HFFc6 (cell line): ENCODE results near the gene LIPA. TPM values are rescaled to one million over a fixed set of nuclear protein-coding genes. Genes with fewer than 3 reads are reported as not detected.
"Not testable (repeated sequence)": the region's sequence is repeated elsewhere in the genome, so short reads cannot be mapped to it uniquely, and the experiment has no call there.

ENCODE experiments used
- DNase-seq: peaks from one replicate; pipeline ENCODE4 v3.0.0-alpha.2; 2018
- H3K27ac Mint-ChIP-seq: 2 replicates; pipeline ENCODE4 v1.8.0; 2020; ENCODE audit warnings: mild to moderate bottlenecking, mixed read lengths
- H3K27me3 Mint-ChIP-seq: 2 replicates; pipeline ENCODE4 v1.8.0; 2021; ENCODE audit warnings: mild to moderate bottlenecking, moderate library complexity, mixed read lengths; ENCODE audit not compliant: insufficient read depth
- H3K36me3 Mint-ChIP-seq: 2 replicates; pipeline ENCODE4 v1.8.0; 2021; ENCODE audit warnings: low read depth, mixed read lengths
- H3K4me1 Mint-ChIP-seq: 2 replicates; pipeline ENCODE4 v1.8.0; 2020; ENCODE audit warnings: low read depth, mixed read lengths
- H3K4me3 Mint-ChIP-seq: 2 replicates; pipeline ENCODE4 v1.8.0; 2020; ENCODE audit warnings: mild to moderate bottlenecking, moderate library complexity, mixed read lengths
- H3K9me3 Mint-ChIP-seq: 2 replicates; pipeline ENCODE4 v1.8.0; 2020; ENCODE audit warnings: mild to moderate bottlenecking, mixed read lengths
- total RNA-seq, 6 experiments: library from RNA; stranded (reverse); fragmentation: NEBNext Ultra II Directional; extraction: Animal tissue kit (Norgen Biotek cat#: 25700); gene quantifications; 2 replicates in 1 of 6; 3 replicates in 5 of 6; pipeline ENCODE4 v1.2.3, GENCODE V29; 2021
- TF ChIP-seq, protein P1 (sequence below): fragments of 200-600 bp; sonication (generic); IDR thresholded peaks from 2 replicates; pipeline ENCODE4 v1.5.0; 2021; ENCODE audit warnings: antibody characterized with exemption, mild to moderate bottlenecking

Gene LIPA
- total RNA-seq, 6 experiments from 2014 or later, result 108 to 212 (median 122) TPM

DNA sequence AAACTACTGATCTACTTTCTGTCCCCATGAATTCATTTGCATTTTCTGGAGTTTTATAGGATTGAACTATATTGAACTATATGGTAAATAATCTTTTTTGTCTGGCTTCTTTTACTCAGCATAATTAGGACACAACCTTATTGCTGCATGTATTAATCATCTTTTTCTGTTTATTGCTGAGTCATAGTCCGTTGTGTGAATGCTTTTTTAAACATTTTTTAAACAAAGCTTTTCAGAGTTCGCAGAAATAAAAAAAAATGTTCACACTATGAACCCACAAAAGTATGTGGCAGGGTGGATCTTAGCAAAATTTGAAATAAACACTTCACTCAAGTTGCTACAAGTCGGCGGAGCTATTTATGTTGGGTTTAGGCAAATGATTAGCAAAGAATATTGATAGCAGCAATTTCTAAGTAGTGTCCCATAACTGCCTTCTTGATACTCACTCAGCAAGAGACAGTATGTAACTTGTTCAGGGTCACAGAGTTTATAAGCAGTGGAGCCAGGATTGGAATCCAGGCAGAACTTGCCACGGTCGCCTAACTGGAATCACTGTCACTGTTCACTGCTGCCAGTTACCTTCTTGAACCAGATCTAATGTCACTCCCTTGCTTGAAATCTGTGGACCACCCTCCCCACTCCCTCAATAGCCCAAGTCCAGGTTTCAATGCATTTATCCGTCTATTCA, 50.1 kb downstream of the LIPA start:
- DNase-seq, result no peak
- peaks cover 4% of the 10 kb centered on the region for H3K4me1 Mint-ChIP-seq
- peaks cover 12% of the 10 kb centered on the region for H3K27me3 Mint-ChIP-seq
- no peak overlapping the region for H3K4me3 Mint-ChIP-seq
- H3K9me3 Mint-ChIP-seq, result no peaks in the 10 kb centered on the region
- H3K36me3 Mint-ChIP-seq, result no peaks in the 10 kb centered on the region
- no peak overlapping the region for H3K27ac Mint-ChIP-seq
- TF ChIP-seq, protein P1, sequence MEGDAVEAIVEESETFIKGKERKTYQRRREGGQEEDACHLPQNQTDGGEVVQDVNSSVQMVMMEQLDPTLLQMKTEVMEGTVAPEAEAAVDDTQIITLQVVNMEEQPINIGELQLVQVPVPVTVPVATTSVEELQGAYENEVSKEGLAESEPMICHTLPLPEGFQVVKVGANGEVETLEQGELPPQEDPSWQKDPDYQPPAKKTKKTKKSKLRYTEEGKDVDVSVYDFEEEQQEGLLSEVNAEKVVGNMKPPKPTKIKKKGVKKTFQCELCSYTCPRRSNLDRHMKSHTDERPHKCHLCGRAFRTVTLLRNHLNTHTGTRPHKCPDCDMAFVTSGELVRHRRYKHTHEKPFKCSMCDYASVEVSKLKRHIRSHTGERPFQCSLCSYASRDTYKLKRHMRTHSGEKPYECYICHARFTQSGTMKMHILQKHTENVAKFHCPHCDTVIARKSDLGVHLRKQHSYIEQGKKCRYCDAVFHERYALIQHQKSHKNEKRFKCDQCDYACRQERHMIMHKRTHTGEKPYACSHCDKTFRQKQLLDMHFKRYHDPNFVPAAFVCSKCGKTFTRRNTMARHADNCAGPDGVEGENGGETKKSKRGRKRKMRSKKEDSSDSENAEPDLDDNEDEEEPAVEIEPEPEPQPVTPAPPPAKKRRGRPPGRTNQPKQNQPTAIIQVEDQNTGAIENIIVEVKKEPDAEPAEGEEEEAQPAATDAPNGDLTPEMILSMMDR, result no peak

DNA sequence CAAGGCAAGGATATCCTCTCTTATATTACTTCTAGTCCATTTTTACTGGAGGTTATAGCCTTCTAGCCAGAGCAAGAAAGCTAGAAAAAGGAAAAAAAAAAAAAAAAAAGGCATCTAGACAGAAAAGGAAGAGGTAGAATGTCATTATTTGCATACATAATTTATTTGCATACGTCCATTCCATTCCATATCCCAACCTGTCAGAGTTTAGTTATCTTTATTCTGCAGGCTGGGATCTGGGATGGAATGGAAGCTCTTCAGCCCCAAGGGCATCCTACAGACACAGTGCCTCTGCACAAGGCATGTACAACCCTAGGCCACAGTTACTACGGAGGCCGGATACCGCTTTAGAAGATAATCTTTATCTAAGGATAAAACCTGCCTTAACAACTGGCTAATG, 54.1 kb downstream of the LIPA start:
- H3K9me3 Mint-ChIP-seq, result no peaks in the 10 kb centered on the region
- no peaks in the 10 kb centered on the region for H3K4me1 Mint-ChIP-seq
- TF ChIP-seq, protein P1, result no peak
- H3K27ac Mint-ChIP-seq, result no peak overlapping the region
- no peak overlapping the region for H3K4me3 Mint-ChIP-seq
- H3K27me3 Mint-ChIP-seq, result peaks cover 3% of the 10 kb centered on the region; the same call in 1 of the 2 replicates
- DNase-seq, result no peak
- H3K36me3 Mint-ChIP-seq, result no peaks in the 10 kb centered on the region

DNA sequence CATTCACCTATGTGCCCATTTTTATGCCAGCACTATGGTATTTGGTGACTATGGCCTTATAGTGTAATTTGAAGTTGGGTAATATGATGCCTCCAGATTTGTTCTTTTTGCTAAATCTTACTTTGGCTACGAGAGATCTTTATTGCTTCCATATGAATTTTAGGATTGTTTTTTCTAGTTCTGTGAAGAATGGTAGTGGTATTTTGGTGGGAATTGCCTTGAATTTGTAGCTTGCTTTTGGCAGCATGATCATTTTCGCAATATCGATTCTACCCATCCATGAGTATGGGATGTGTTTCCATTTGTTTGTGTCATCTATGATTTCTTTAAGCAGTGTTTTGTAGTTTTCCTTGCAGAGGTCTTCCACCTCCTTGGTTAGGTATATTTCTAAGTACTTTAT, 60.3 kb downstream of the LIPA start:
- not testable (repeated sequence) for H3K27ac Mint-ChIP-seq, H3K27me3 Mint-ChIP-seq, DNase-seq, H3K9me3 Mint-ChIP-seq, H3K36me3 Mint-ChIP-seq, H3K4me1 Mint-ChIP-seq, H3K4me3 Mint-ChIP-seq

DNA sequence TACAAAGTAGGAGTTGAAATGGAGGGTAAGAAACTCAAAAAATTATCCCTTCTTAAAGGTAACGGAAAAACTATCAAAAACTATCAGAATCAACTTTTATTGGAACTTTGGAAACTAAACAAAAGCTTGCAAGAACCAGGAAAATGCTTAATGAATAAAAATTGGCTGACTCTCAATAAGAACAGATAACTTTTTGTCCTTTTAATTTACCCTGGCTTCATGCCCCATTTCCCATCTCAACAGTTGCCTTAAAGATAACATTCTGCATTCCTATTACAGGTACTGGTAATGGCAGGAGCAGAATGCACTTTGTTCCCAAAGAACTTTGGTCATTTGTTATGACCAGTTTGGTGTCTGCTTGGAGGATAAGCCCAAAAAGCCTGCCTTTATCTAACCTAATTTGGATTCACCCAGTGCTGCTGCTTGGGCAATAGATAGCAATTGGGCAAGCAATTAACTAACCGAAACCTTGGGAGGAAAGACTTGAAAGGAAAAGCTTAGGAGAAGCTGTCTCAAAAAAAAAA, 62.3 kb downstream of the LIPA start:
- H3K4me3 Mint-ChIP-seq, result no peak overlapping the region
- H3K27me3 Mint-ChIP-seq, result peaks cover 12% of the 10 kb centered on the region
- TF ChIP-seq, protein P1, result no peak
- no peak overlapping the region for H3K27ac Mint-ChIP-seq
- H3K4me1 Mint-ChIP-seq, result no peaks in the 10 kb centered on the region
- no peaks in the 10 kb centered on the region for H3K36me3 Mint-ChIP-seq
- DNase-seq, result no peak
- no peaks in the 10 kb centered on the region for H3K9me3 Mint-ChIP-seq

DNA sequence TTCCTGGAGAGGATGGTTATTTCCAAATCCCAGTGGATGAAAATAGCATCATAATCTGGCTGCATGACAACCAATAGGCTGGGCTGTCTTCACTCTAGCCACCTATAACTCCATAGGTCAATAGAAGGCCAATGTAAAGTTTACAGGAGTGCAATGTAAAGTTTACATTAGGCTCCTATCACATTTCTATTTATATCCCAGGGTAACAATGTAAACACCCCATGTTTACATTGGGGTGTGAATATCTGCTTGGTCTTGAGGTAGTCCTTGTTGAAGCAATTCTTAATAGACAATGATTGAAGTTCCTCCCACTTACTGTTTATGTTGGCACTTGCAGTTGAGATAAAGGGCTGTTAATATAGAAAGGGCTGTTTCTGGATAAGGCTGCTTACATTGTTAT, 65.9 kb downstream of the LIPA start:
- no peak for DNase-seq

DNA sequence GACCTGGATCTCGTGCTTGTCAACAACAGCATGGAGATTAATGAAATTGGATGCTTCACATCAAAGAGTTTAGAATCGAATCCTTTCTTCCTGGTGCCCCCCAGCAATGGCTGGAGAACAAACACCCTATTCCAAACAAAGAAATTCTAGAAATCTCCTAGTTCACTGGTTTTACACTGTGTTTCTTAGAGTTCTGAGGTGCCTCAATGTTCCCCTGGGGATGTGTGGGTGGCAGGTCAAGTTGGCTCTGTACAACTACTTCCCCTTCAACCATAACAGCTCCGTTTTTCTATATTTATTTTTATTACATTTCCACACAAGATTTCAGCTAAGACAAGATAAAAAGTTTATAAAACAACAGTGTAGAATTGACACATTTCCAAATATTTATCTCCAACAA, 66.9 kb downstream of the LIPA start:
- H3K27ac Mint-ChIP-seq, result no peak overlapping the region
- no peak overlapping the region for H3K4me3 Mint-ChIP-seq
- H3K36me3 Mint-ChIP-seq, result no peaks in the 10 kb centered on the region
- peaks cover 15% of the 10 kb centered on the region for H3K4me1 Mint-ChIP-seq
- TF ChIP-seq, protein P1, result no peak
- H3K27me3 Mint-ChIP-seq, result peaks cover 10% of the 10 kb centered on the region
- DNase-seq, result no peak
- H3K9me3 Mint-ChIP-seq, result no peaks in the 10 kb centered on the region

More for the DNA sequence above, 65.9 kb downstream of the LIPA start:
- TF ChIP-seq, protein P1, result no peak
- Mint-ChIP-seq H3K27ac (no peak overlapping the region), H3K4me3 (no peak overlapping the region), H3K27me3 (peaks cover 10% of the 10 kb centered on the region), H3K9me3 (no peaks in the 10 kb centered on the region), H3K36me3 (no peaks in the 10 kb centered on the region), H3K4me1 (peaks cover 15% of the 10 kb centered on the region)
